ENCODE measurements around the gene ITGB6. TPM values are rescaled to one million over a fixed set of nuclear protein-coding genes. Genes with fewer than 3 reads are reported as not detected.

ITGB6 gene
- total RNA-seq, 1 experiment from 2014 or later = 7.2 TPM

DNA sequence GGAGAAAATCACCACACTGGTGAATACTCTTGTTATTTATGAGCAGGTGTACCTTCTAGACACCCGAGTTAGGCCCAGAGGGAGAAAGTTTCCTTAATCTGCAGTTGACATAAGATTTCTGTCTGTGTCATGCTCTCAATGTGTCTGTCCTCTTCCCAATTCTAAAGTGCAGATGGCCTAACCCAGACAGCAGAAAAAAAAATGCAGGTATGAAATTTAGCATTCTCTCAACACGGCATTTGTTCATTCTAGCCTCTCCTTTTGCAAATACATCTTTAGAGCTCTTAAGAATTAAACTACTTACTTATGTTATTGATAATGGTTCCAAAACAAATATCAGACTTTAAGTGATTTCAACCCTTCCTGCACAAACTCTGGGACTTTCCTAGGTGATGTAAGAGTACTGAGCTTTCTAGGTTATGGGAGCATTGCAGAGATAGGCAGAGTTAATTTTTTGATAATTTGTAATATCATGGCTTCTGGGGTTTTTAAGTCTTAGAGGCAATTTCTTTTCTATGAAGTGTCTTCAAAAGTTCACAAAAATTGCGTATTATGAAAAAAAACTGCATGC is 32.9 kb upstream of the ITGB6 start:
- BruUV-seq (replicated peaks) = no TSS peak
- DNase-seq (no peak), ATAC-seq (no peak)
- no peak overlapping the region for H3K9ac ChIP-seq (ENCODE audit: low read length)
- H3K9me2 ChIP-seq (replicated peaks; ENCODE audit: low read length) = no peaks in the 10 kb centered on the region
- TF ChIP-seq, protein P1, sequence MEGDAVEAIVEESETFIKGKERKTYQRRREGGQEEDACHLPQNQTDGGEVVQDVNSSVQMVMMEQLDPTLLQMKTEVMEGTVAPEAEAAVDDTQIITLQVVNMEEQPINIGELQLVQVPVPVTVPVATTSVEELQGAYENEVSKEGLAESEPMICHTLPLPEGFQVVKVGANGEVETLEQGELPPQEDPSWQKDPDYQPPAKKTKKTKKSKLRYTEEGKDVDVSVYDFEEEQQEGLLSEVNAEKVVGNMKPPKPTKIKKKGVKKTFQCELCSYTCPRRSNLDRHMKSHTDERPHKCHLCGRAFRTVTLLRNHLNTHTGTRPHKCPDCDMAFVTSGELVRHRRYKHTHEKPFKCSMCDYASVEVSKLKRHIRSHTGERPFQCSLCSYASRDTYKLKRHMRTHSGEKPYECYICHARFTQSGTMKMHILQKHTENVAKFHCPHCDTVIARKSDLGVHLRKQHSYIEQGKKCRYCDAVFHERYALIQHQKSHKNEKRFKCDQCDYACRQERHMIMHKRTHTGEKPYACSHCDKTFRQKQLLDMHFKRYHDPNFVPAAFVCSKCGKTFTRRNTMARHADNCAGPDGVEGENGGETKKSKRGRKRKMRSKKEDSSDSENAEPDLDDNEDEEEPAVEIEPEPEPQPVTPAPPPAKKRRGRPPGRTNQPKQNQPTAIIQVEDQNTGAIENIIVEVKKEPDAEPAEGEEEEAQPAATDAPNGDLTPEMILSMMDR (conservative IDR thresholded peaks at IDR 0.05; ENCODE audit: low read depth, low read length) = no peak
- H3K27ac ChIP-seq (ENCODE audit: low read length) = no peak overlapping the region
- H3K9me3 ChIP-seq (ENCODE audit: low read length) = no peaks in the 10 kb centered on the region
- H3F3A ChIP-seq (ENCODE audit: low read length, unreplicated experiment) = no peaks in the 10 kb centered on the region
- intact Hi-C loops (cut with micrococcal nuclease) = no loop called here
- H4K20me1 ChIP-seq (ENCODE audit: low read length) = no peaks in the 10 kb centered on the region
- H3K4me3 ChIP-seq (ENCODE audit: low read length) = no peak overlapping the region
- ChIA-PET POLR2A (ENCODE audit: unreplicated experiment) (no interaction called here), CTCF (no interaction called here)
- H3K36me3 ChIP-seq (ENCODE audit: low read depth, low read length) = no peaks in the 10 kb centered on the region
- H2AFZ ChIP-seq (ENCODE audit: low read length) = no peak overlapping the region
- no peaks in the 10 kb centered on the region for H3K79me2 ChIP-seq (ENCODE audit: low read length)
- no peak overlapping the region for H3K4me2 ChIP-seq (ENCODE audit: low read length)
- H3K4me1 ChIP-seq (ENCODE audit: insufficient read depth, low read length) = peaks cover 27% of the 10 kb centered on the region
- no peaks in the 10 kb centered on the region for H3K27me3 ChIP-seq (ENCODE audit: low read length)

DNA sequence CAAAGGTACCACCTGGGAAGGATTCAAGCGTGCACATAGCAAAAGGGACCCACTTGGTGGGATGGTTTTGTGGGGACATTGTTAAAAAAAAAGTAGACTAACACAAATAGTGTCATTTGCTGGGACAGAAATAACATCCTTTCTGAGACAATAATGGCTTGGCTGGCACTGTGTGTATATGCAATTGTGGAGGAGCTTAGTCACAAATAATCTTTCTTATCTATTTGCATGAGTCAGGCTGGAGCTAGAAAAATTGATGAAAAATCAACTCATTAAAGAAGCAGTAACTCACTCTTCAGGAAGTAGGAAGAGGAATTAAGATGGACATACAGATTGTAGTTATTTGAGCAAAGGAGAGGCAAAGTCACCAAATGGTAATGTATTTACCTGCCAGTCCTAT is 29.5 kb upstream of the ITGB6 start:
- Histone ChIP-seq H3K9me3 (ENCODE audit: low read length) (no peaks in the 10 kb centered on the region), H3K4me3 (ENCODE audit: low read length) (no peak overlapping the region), H3K9me2 (replicated peaks; ENCODE audit: low read length) (no peaks in the 10 kb centered on the region), H3K27ac (ENCODE audit: low read length) (peak overlapping the region; percentile 90), H3K4me2 (ENCODE audit: low read length) (peak overlapping the region; percentile 59), H4K20me1 (ENCODE audit: low read length) (no peaks in the 10 kb centered on the region), H3K27me3 (ENCODE audit: low read length) (no peaks in the 10 kb centered on the region), H2AFZ (ENCODE audit: low read length) (no peak overlapping the region), H3K9ac (ENCODE audit: low read length) (peak overlapping the region; percentile 36; the same call in 1 of the 2 replicates), H3K36me3 (ENCODE audit: low read depth, low read length) (no peaks in the 10 kb centered on the region), H3K4me1 (ENCODE audit: insufficient read depth, low read length) (peaks cover 61% of the 10 kb centered on the region), H3F3A (ENCODE audit: low read length, unreplicated experiment) (no peaks in the 10 kb centered on the region), H3K79me2 (ENCODE audit: low read length) (no peaks in the 10 kb centered on the region)
- ATAC-seq = peak; percentile 74
- intact Hi-C loops (cut with micrococcal nuclease) = loop anchor here (2.0 kb wide), 1 partner anchor 21 kb away; no protein-coding TSS in a partner anchor
- TF ChIP-seq EZH2 (IDR thresholded peaks at IDR 0.05; ENCODE audit: low read length, unreplicated experiment) (no peak), EZH2phosphoT487 (IDR thresholded peaks at IDR 0.05; ENCODE audit: borderline replicate concordance, low read length) (no peak)
- TF ChIP-seq, protein P1 (conservative IDR thresholded peaks at IDR 0.05; ENCODE audit: low read depth, low read length) = no peak
- DNase-seq = peak; percentile 85
- POLR2A ChIA-PET (ENCODE audit: unreplicated experiment) = no interaction called here
- CTCF ChIA-PET = no interaction called here
- BruUV-seq (replicated peaks) = no TSS peak

DNA sequence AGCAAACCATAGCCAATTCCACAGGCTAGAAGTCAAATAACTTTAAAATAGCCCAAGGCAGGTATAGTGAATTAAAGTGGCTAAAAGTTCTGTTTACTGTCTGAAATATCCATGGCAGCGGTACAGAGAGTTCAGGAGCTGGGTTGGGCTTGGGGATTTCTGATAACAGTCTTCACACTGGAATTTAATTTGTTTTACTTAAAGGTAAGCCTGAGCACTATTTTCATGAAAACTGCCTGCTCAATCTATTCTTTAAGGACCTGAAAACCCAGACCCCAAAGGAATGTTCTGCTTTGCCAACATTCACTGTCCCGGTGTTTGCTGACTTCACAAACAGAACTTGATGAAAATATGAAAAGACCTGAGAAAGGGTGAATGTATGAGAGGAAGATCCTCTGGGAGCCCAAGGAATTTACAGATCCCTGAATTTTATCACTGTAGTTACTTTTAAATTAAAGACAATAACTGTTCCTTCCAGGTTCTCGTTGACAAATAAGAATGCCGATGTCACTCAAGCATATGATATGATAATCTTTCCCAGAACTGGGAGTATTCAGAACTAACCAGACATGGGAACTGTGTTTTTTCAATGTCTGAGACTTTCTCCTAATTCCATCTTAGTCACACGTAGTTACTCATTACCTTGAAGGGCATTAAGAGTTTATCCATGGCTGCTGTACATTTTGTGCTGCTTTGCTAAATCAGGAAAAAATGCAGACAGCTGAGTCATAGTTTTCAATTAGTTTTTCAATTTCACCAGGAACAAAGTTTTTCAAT is 28.3 kb upstream of the ITGB6 start:
- H3K4me2 ChIP-seq (ENCODE audit: low read length) = peak overlapping the region; percentile 59

More for the DNA sequence above, 28.3 kb upstream of the ITGB6 start:
- POLR2A ChIA-PET (ENCODE audit: unreplicated experiment) = no interaction called here
- Histone ChIP-seq H3F3A (ENCODE audit: low read length, unreplicated experiment) (no peaks in the 10 kb centered on the region), H3K9me3 (ENCODE audit: low read length) (no peaks in the 10 kb centered on the region), H4K20me1 (ENCODE audit: low read length) (no peaks in the 10 kb centered on the region), H3K79me2 (ENCODE audit: low read length) (no peaks in the 10 kb centered on the region), H2AFZ (ENCODE audit: low read length) (no peak overlapping the region), H3K27ac (ENCODE audit: low read length) (peak overlapping the region; percentile 90), H3K36me3 (ENCODE audit: low read depth, low read length) (no peaks in the 10 kb centered on the region), H3K4me3 (ENCODE audit: low read length) (peak overlapping the region; percentile 5; the same call in 1 of the 2 replicates), H3K27me3 (ENCODE audit: low read length) (no peaks in the 10 kb centered on the region), H3K9me2 (replicated peaks; ENCODE audit: low read length) (no peaks in the 10 kb centered on the region), H3K9ac (ENCODE audit: low read length) (peak overlapping the region; percentile 38; the same call in 1 of the 2 replicates), H3K4me1 (ENCODE audit: insufficient read depth, low read length) (peaks cover 72% of the 10 kb centered on the region)
- peak; percentile 82 for DNase-seq
- TF ChIP-seq EZH2phosphoT487 (IDR thresholded peaks at IDR 0.05; ENCODE audit: borderline replicate concordance, low read length) (no peak), EZH2 (IDR thresholded peaks at IDR 0.05; ENCODE audit: low read length, unreplicated experiment) (no peak)
- TF ChIP-seq, protein P1 (conservative IDR thresholded peaks at IDR 0.05; ENCODE audit: low read depth, low read length) = no peak
- ATAC-seq = peak; percentile 16; the same call in 1 of the 2 replicates
- BruUV-seq (replicated peaks) = no TSS peak
- CTCF ChIA-PET = interaction anchor here (0.6 kb wide), 1 partner anchor 613 kb away, joined by 10 read pairs; no protein-coding TSS in a partner anchor
- intact Hi-C loops (cut with micrococcal nuclease) = loop anchor here (2.0 kb wide), 1 partner anchor 20 kb away; no protein-coding TSS in a partner anchor
